IPS-20b (cell line): ENCODE measurements around the gene IMMP2L.
"Not testable (repeated sequence)": the region's sequence is repeated elsewhere in the genome, so short reads cannot be mapped to it uniquely, and the experiment has no call there.

Experiments used
- H3K27ac ChIP-seq: one replicate; pipeline ENCODE4 v1.5.1; 2013; ENCODE audit warnings: low read length
- H3K27me3 ChIP-seq: 2 replicates; pipeline ENCODE4 v1.6.1; 2013; ENCODE audit warnings: mild to moderate bottlenecking, low read length, inconsistent platforms; ENCODE audit not compliant: insufficient read depth
- H3K36me3 ChIP-seq: 2 replicates; pipeline ENCODE4 v1.6.1; 2013; ENCODE audit warnings: low read depth, mild to moderate bottlenecking, inconsistent platforms, low read length, moderate library complexity; ENCODE audit not compliant: insufficient read depth
- H3K4me1 ChIP-seq: 2 replicates; pipeline ENCODE4 v1.6.1; 2013; ENCODE audit warnings: mild to moderate bottlenecking, control low read depth, inconsistent platforms, low read length, moderate library complexity; ENCODE audit not compliant: insufficient read depth
- H3K4me3 ChIP-seq: 2 replicates; pipeline ENCODE4 v1.5.1; 2013; ENCODE audit warnings: mild to moderate bottlenecking, low read length, inconsistent platforms
- H3K9ac ChIP-seq: 2 replicates; pipeline ENCODE4 v1.6.1; 2013; ENCODE audit warnings: low read depth, mild to moderate bottlenecking, inconsistent platforms, low read length, moderate library complexity
- H3K9me3 ChIP-seq: 2 replicates; pipeline ENCODE4 v1.6.1; 2013; ENCODE audit warnings: mild to moderate bottlenecking, low read depth, low read length, inconsistent platforms; ENCODE audit not compliant: insufficient read depth

The IMMP2L gene

DNA sequence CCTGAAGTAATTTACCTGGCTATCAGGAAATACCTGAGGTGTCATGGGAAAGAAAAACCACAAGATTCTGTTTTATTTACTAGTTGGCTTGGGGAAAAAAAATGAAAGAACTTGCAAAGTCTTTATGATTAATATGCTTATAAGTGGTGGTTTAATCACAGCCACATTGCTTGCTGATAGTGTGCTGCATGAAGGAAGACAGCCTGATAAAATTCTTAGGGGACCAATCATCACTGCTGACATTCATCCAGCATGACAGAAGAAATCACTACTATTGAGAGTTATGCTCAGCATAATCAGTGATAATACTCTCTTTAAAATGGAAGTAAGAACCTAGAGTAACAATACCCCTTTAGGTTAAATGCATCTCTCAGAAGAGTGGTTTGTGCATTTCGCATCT, 621.5 kb downstream of the IMMP2L start:
- Histone ChIP-seq H3K27ac (no peak overlapping the region), H3K4me3 (no peak overlapping the region), H3K9ac (no peak overlapping the region), H3K36me3 (no peaks in the 10 kb centered on the region), H3K9me3 (no peaks in the 10 kb centered on the region), H3K27me3 (no peaks in the 10 kb centered on the region), H3K4me1 (peaks cover 16% of the 10 kb centered on the region)

DNA sequence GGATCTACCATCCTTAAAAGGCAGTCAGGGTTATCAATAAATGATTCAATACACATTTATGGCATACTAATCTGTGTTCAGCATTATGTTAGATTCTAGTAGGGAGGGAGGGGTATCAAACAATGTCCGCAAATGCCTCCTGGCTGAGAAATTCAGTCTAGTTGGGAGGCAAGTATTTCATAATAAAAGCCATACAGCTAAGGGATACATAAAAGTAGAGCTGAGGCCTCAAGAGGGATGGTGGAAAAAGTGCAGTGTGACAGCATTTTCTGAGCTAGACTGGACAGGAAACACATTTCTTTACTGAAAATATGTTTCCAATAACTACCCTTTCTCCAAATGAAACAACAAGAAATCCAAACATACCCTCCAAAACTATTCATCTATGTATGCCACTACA, 624.1 kb downstream of the IMMP2L start:
- Histone ChIP-seq H3K4me3 (no peak overlapping the region), H3K27me3 (no peaks in the 10 kb centered on the region), H3K27ac (no peak overlapping the region), H3K4me1 (peaks cover 2% of the 10 kb centered on the region; the same call in 1 of the 2 replicates), H3K36me3 (no peaks in the 10 kb centered on the region), H3K9ac (no peak overlapping the region), H3K9me3 (no peaks in the 10 kb centered on the region)

DNA sequence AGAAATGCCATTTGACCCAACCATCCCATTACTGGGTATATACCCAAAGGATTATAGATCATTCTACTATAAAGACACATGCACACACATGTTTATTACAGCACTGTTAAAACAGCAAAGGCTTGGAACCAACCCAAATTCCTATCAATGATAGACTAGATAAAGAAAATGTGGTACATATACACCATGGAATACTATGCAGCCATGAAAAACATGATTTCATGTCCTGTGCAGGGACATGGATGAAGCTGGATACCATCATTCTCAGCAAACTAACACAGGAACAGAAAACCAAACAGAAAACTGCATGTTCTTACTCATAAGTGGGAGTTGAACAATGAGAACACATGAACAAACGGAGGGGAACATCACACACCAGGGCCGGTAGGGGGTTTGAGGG, 625.6 kb downstream of the IMMP2L start:
- not testable (repeated sequence) for H3K36me3 ChIP-seq, H3K4me3 ChIP-seq, H3K27me3 ChIP-seq, H3K27ac ChIP-seq, H3K9ac ChIP-seq, H3K4me1 ChIP-seq, H3K9me3 ChIP-seq

- no peak overlapping the region for H3K27ac ChIP-seq
- H3K27me3 ChIP-seq = no peaks in the 10 kb centered on the region
- no peak overlapping the region for H3K4me3 ChIP-seq
- H3K9ac ChIP-seq = no peak overlapping the region
- H3K36me3 ChIP-seq = no peaks in the 10 kb centered on the region
- H3K4me1 ChIP-seq = no peaks in the 10 kb centered on the region
- no peaks in the 10 kb centered on the region; the same call in 1 of the 2 replicates for H3K9me3 ChIP-seq
Measured at GRCh38 chr7:110929480-110930249, 632.6 kb downstream of the IMMP2L start.

DNA sequence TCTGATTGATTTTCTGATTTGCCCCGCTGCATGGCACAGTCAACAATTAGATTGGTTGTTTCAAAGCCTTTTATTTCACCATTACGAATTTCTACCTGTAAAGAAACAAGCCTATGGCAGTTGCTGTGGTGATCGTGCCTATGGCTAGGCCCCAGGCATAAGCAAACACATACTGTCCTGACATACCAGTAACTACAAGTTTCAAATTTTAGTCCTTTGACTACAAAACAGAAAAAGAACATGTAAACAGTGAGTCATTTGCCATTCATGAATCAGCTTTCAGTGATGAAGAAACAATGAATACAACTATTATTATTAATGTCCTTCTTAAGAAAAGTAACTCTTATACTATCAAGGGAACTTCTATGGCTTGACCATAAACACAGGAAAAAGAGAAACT, 639.4 kb downstream of the IMMP2L start:
- H3K4me3 ChIP-seq = no peak overlapping the region
- H3K27ac ChIP-seq = no peak overlapping the region
- H3K9me3 ChIP-seq = no peaks in the 10 kb centered on the region
- H3K9ac ChIP-seq = no peak overlapping the region
- H3K4me1 ChIP-seq = no peaks in the 10 kb centered on the region
- H3K36me3 ChIP-seq = no peaks in the 10 kb centered on the region
- no peaks in the 10 kb centered on the region for H3K27me3 ChIP-seq

GRCh38 chr7:110921595-110922151, 640.6 kb downstream of the IMMP2L start:
- Histone ChIP-seq H3K27me3 (no peaks in the 10 kb centered on the region), H3K36me3 (no peaks in the 10 kb centered on the region), H3K9ac (no peak overlapping the region), H3K4me3 (no peak overlapping the region), H3K27ac (no peak overlapping the region), H3K4me1 (no peaks in the 10 kb centered on the region), H3K9me3 (no peaks in the 10 kb centered on the region)

DNA sequence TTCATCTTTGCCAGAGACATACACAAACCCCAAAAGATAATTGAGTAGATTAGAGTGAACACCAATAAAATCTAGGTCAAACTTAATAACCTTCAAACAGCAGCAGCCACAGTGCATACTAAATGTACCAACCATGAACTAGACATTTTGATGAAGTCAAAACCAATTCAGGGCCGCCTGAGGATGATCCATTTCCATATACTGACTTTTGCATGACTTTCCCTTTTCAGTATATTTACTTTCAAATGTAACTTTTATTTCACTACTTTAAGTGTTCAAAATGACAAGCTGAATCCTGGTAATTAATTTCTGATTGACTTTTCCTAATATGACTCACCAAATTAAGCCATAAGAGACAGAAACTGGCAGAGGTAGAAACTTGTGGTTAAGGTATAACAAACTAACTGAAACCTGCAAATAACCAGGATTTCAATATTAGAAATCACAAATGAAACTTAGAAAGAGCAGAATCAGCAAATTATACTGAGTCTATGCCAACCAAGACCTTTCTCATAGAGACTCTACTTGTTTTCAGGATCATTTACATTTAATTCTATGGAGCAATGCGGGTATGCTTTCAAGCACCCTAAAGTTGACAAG, 643.2 kb downstream of the IMMP2L start:
- Histone ChIP-seq H3K27me3 (no peaks in the 10 kb centered on the region), H3K4me1 (no peaks in the 10 kb centered on the region), H3K36me3 (no peaks in the 10 kb centered on the region), H3K4me3 (no peak overlapping the region), H3K9me3 (no peaks in the 10 kb centered on the region), H3K27ac (no peak overlapping the region), H3K9ac (no peak overlapping the region)

GRCh38 chr7:110914263-110914662, 648.0 kb downstream of the IMMP2L start:
- Histone ChIP-seq H3K27ac (no peak overlapping the region), H3K27me3 (no peaks in the 10 kb centered on the region), H3K4me1 (no peaks in the 10 kb centered on the region), H3K36me3 (no peaks in the 10 kb centered on the region), H3K9ac (no peak overlapping the region), H3K9me3 (no peaks in the 10 kb centered on the region), H3K4me3 (no peak overlapping the region)

GRCh38 chr7:110911632-110912031, 650.7 kb downstream of the IMMP2L start:
- no peaks in the 10 kb centered on the region for H3K36me3 ChIP-seq
- H3K9ac ChIP-seq = no peak overlapping the region
- H3K4me1 ChIP-seq = no peaks in the 10 kb centered on the region
- H3K9me3 ChIP-seq = no peaks in the 10 kb centered on the region
- H3K27me3 ChIP-seq = no peaks in the 10 kb centered on the region
- no peak overlapping the region for H3K4me3 ChIP-seq
- H3K27ac ChIP-seq = no peak overlapping the region

GRCh38 chr7:110909117-110909516, 653.2 kb downstream of the IMMP2L start:
- H3K9ac ChIP-seq = no peak overlapping the region
- H3K4me1 ChIP-seq = no peaks in the 10 kb centered on the region
- no peak overlapping the region for H3K27ac ChIP-seq
- H3K27me3 ChIP-seq = no peaks in the 10 kb centered on the region
- H3K36me3 ChIP-seq = no peaks in the 10 kb centered on the region
- H3K9me3 ChIP-seq = no peaks in the 10 kb centered on the region
- H3K4me3 ChIP-seq = no peak overlapping the region

DNA sequence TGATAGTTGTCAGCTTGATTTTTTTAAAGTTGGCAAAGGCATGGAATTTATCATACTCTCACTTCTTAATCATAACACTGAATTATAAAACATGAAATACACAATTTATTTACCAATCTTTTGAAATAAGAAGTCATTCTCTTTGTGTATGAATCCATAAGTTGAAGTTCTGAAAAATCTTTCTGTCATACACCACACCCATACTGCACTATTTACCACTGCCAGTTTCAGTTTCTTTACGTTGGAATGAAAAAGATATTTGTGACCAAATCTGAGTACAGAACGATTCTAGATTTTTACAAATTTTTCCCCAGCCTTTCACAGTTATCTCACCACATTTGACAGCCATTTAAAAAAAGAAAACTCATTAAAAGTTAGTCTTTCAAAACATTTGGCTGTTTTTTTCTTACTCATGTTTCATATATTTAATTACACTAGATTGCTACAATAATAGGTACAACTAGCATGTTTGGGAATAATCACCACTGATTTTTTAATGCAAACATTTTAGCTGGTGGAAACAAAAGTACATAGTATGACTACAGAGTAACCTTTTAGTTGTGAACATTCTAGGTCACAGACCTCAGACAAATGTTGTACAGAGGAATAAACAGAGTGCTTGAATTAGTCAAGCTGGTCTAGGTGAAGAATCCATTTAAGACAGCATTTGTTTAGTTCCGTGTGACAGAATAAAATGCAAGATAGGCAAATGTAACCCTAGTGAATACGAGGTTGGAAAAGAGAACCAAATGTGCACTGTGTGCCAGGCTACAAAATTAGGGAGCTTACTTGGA, 656.3 kb downstream of the IMMP2L start:
- Histone ChIP-seq H3K4me1 (no peaks in the 10 kb centered on the region), H3K9me3 (no peaks in the 10 kb centered on the region), H3K4me3 (no peak overlapping the region), H3K27ac (no peak overlapping the region), H3K36me3 (no peaks in the 10 kb centered on the region), H3K27me3 (no peaks in the 10 kb centered on the region), H3K9ac (no peak overlapping the region)
